B cell (primary cell): ENCODE data around the gene IRAK2. TPM values are rescaled to one million over a fixed set of nuclear protein-coding genes. Genes with fewer than 3 reads are reported as not detected.
"Not testable (repeated sequence)": the region's sequence is repeated elsewhere in the genome, so short reads cannot be mapped to it uniquely, and the experiment has no call there.

Experiments used
- ATAC-seq: fragments of 200-7000 bp; cut with Tn5 transposase; one replicate; pipeline ENCODE4 v1.10.0; 2021; ENCODE audit warnings: low read depth, mild to moderate bottlenecking, moderate number of reproducible peaks, moderate library complexity
- CTCF ChIA-PET: fragments of 350-600 bp; sonication (Branson Sonifier 250); formaldehyde crosslinking; loops from one replicate; lab custom pipeline; 2021; ENCODE audit warnings: antibody characterized with exemption, inconsistent platforms; lab: Charles Lee
- POLR2A ChIA-PET: fragments of 350-600 bp; sonication (Branson Sonifier 250); formaldehyde crosslinking; loops from one replicate; lab custom pipeline; 2021; ENCODE audit warnings: antibody characterized with exemption; lab: Charles Lee
- DNase-seq: peaks from one replicate; pipeline ENCODE4 v3.0.0; 2013
- H2AFZ ChIP-seq: 2 replicates; pipeline ENCODE4 v1.6.1; 2012; ENCODE audit warnings: mild to moderate bottlenecking, low read depth, low read length; ENCODE audit not compliant: insufficient read depth, poor library complexity, severe bottlenecking
- H3K27ac ChIP-seq, 2 donors: 1 replicate in 1 of 2; 2 replicates in 1 of 2; pipeline ENCODE4 v1.5.1; 2012 to 2013; ENCODE audit warnings: low read length in 2 of 2, mild to moderate bottlenecking in 2 of 2, moderate library complexity in 1 of 2
- H3K27me3 ChIP-seq, 4 experiments: fragments of 200-600 bp in 1 of 4; sonication (generic) in 1 of 4; replicated peaks in 1 of 4; 1 replicate in 2 of 4; 2 replicates in 2 of 4; pipeline versions ENCODE4 v1.6.1 to v1.7.0; 2013 to 2016; ENCODE audit warnings: low read length in 3 of 4, mild to moderate bottlenecking in 2 of 4, mixed read lengths in 1 of 4, moderate library complexity in 1 of 4; ENCODE audit not compliant: insufficient read depth in 4 of 4, control insufficient read depth in 3 of 4; ENCODE audit errors: control extremely low read depth in 1 of 4
- H3K36me3 ChIP-seq, 2 experiments: replicated peaks in 1 of 2; 1 replicate in 1 of 2; 2 replicates in 1 of 2; pipeline versions ENCODE4 v1.6.1 to v1.7.1; 2013; ENCODE audit warnings: low read length in 1 of 2; ENCODE audit not compliant: insufficient read depth in 2 of 2, control insufficient read depth in 1 of 2; ENCODE audit errors: control extremely low read depth in 1 of 2, extremely low read depth in 1 of 2
- H3K4me1 ChIP-seq, 2 donors: fragments of 200-600 bp in 1 of 2; sonication (generic) in 1 of 2; 1 replicate in 1 of 2; 2 replicates in 1 of 2; pipeline versions ENCODE4 v1.5.1 to v1.6.1; 2013 to 2017; ENCODE audit warnings: low read length in 2 of 2; ENCODE audit not compliant: control insufficient read depth in 2 of 2, insufficient read depth in 2 of 2
- H3K4me2 ChIP-seq: replicated peaks from 2 replicates; pipeline ENCODE3; 2012; ENCODE audit warnings: mild to moderate bottlenecking, low read depth, low read length; ENCODE audit not compliant: poor library complexity, severe bottlenecking
- H3K4me3 ChIP-seq, 5 experiments: fragments of 200-600 bp in 1 of 5; sonication (generic) in 1 of 5; 1 replicate in 3 of 5; 2 replicates in 2 of 5; pipeline versions ENCODE4 v1.5.1 to v1.7.0; 2011 to 2016; ENCODE audit warnings: low read length in 4 of 5, mild to moderate bottlenecking in 4 of 5, low read depth in 2 of 5, control low read depth in 1 of 5, moderate library complexity in 1 of 5; ENCODE audit not compliant: insufficient read depth in 1 of 5; ENCODE audit errors: control extremely low read depth in 1 of 5, extremely low read depth in 1 of 5
- H3K79me2 ChIP-seq: fragments of 200-600 bp; sonication (generic); one replicate; pipeline ENCODE4 v1.6.0; 2016; ENCODE audit warnings: low read length; ENCODE audit not compliant: control insufficient read depth, insufficient read depth
- H3K9ac ChIP-seq: fragments of 200-600 bp; sonication (generic); 2 replicates; pipeline ENCODE4 v1.6.1; 2017; ENCODE audit warnings: mild to moderate bottlenecking, low read length, moderate library complexity
- H3K9me3 ChIP-seq, 3 donors: one replicate each; pipeline versions ENCODE4 v1.6.1 to v1.7.1; 2013; ENCODE audit warnings: low read length in 2 of 3; ENCODE audit not compliant: control insufficient read depth in 2 of 3, insufficient read depth in 1 of 3; ENCODE audit errors: control extremely low read depth in 1 of 3
- H4K20me1 ChIP-seq: 2 replicates; pipeline ENCODE4 v1.6.0; 2012; ENCODE audit warnings: mild to moderate bottlenecking, low read length; ENCODE audit not compliant: insufficient read depth, control insufficient read depth, poor library complexity, severe bottlenecking
- H3K27ac Mint-ChIP-seq: one replicate; pipeline ENCODE4 v1.8.0; 2021; ENCODE audit warnings: mixed read lengths
- H3K27me3 Mint-ChIP-seq: one replicate; pipeline ENCODE4 v1.8.0; 2021; ENCODE audit warnings: mixed read lengths
- H3K4me1 Mint-ChIP-seq: one replicate; pipeline ENCODE4 v1.8.0; 2021; ENCODE audit warnings: mixed read lengths
- H3K4me3 Mint-ChIP-seq: one replicate; pipeline ENCODE4 v1.8.0; 2021; ENCODE audit warnings: mixed read lengths
- H3K9me3 Mint-ChIP-seq: one replicate; pipeline ENCODE4 v1.8.0; 2022; ENCODE audit warnings: mixed read lengths; ENCODE audit not compliant: insufficient read depth
- EZH2 ChIP-seq: IDR thresholded peaks from 2 replicates; pipeline ENCODE4 v1.6.1; 2012; ENCODE audit warnings: borderline replicate concordance, low read depth, mild to moderate bottlenecking, moderate library complexity, low read length; ENCODE audit not compliant: insufficient read depth, poor library complexity, severe bottlenecking
- WGBS: methylation state at CpG from one replicate; pipeline ENCODE4 v1.1.5; 2013; ENCODE audit warnings: missing lambda C conversion rate; ENCODE audit not compliant: insufficient coverage; 5-methylcytosine and 5-hydroxymethylcytosine counted together
- intact Hi-C: fragments of 100-400 bp; cut with micrococcal nuclease; formaldehyde crosslinking; loops from one replicate; pipeline ENCODE4 v1.10.0; 2022
- polyA plus RNA-seq: library from polyadenylated mRNA; depleted of rRNA; stranded (reverse); fragments of >200 nt; gene quantifications from 2 replicates; pipeline ENCODE4 v1.2.3, GENCODE V29; 2012
- total RNA-seq, 2 donors: library from RNA; stranded (reverse); fragments of 120-200 nt in 1 of 2; gene quantifications; 1 replicate in 1 of 2; 2 replicates in 1 of 2; pipeline versions ENCODE4 v1.2.3 to v1.2.4, GENCODE V29; 2013 to 2022
- TF ChIP-seq, protein P1 (sequence below): fragments of 200-600 bp; IDR thresholded peaks from one replicate; pipeline ENCODE4 v1.8.0; 2022; ENCODE audit warnings: antibody characterized with exemption, mild to moderate bottlenecking

The IRAK2 gene
- total and polyA plus RNA-seq, 2 donors (not counting 1 experiment from before 2014, with no cell fraction given): 11.8 to 23.2 TPM

DNA sequence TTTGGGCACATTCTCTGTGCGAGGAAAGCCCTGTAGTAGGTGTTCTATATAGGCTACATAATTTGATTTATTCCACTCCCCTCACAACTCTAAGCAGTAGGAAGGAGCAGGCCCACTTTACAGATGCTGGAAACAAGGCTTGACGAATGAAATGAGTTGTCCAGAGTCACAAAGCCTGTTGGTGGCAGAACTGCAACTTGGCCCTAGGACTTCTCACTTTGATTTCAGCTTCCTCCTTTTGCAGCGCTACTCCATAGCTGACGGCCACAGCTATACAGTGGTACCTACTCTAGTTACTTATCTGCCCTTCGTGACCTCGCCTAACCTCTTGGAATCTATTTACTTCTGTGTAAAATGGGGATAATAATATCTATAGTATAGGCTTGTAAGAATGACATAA, 2.5 kb upstream of the IRAK2 start:
- H3K27me3 Mint-ChIP-seq: no peaks in the 10 kb centered on the region
- no peak overlapping the region for H3K27ac ChIP-seq
- H3K79me2 ChIP-seq: peaks cover 26% of the 10 kb centered on the region
- no peaks in the 10 kb centered on the region for H3K36me3 ChIP-seq
- no peak overlapping the region for H3K27ac Mint-ChIP-seq
- TF ChIP-seq, protein P1, sequence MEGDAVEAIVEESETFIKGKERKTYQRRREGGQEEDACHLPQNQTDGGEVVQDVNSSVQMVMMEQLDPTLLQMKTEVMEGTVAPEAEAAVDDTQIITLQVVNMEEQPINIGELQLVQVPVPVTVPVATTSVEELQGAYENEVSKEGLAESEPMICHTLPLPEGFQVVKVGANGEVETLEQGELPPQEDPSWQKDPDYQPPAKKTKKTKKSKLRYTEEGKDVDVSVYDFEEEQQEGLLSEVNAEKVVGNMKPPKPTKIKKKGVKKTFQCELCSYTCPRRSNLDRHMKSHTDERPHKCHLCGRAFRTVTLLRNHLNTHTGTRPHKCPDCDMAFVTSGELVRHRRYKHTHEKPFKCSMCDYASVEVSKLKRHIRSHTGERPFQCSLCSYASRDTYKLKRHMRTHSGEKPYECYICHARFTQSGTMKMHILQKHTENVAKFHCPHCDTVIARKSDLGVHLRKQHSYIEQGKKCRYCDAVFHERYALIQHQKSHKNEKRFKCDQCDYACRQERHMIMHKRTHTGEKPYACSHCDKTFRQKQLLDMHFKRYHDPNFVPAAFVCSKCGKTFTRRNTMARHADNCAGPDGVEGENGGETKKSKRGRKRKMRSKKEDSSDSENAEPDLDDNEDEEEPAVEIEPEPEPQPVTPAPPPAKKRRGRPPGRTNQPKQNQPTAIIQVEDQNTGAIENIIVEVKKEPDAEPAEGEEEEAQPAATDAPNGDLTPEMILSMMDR: no peak
- TF ChIP-seq EZH2: no peak
- POLR2A ChIA-PET: no interaction called here
- H3K4me3 Mint-ChIP-seq: no peak overlapping the region
- no peak overlapping the region for H2AFZ ChIP-seq
- DNase-seq (peak; percentile 44), ATAC-seq (no peak)
- WGBS: 63% methylated on average over 1 of the region's 6 CpGs
- H3K4me3 ChIP-seq: no peak overlapping the region
- intact Hi-C loops: no loop called here
- no peaks in the 10 kb centered on the region for H3K9me3 ChIP-seq
- CTCF ChIA-PET: interaction anchor here (0.6 to 7.9 kb wide), 8 partner anchors 11 to 229 kb away, joined by 3 to 59 read pairs (median 4); partner anchors contain the start of gene CRELD1
- peaks cover 22% of the 10 kb centered on the region for H3K4me1 Mint-ChIP-seq
- no peaks in the 10 kb centered on the region for H4K20me1 ChIP-seq
- no peaks in the 10 kb centered on the region for H3K27me3 ChIP-seq
- H3K9ac ChIP-seq: no peak overlapping the region
- H3K4me1 ChIP-seq: peaks cover 12 to 30% of the 10 kb centered on the region in 2 donors
- H3K9me3 Mint-ChIP-seq: no peaks in the 10 kb centered on the region
- H3K4me2 ChIP-seq: peak overlapping the region; percentile 22

DNA sequence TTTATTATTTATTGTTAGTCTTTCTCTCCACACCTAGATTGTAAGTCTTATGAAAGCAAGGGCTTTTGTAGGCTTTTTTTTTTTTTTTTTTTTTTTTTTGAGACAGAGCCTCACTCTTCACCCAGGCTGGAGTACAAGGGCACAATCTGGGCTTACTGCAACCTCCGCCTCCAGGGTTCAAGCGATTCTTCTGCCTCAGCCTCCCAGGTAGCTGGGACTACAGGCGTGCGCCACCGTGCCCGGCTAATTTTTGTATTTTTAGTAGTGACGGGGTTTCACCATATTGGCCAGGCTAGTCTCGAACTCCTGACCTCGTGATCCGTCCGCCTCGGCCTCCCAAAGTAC, 546 bp upstream of the IRAK2 start:
- not testable (repeated sequence) for H3K27ac Mint-ChIP-seq, H3K36me3 ChIP-seq, ATAC-seq, H3K9me3 Mint-ChIP-seq, H3K27me3 Mint-ChIP-seq, H3K27ac ChIP-seq, DNase-seq, H4K20me1 ChIP-seq, H3K27me3 ChIP-seq
- Mint-ChIP-seq H3K4me3 (peak overlapping the region; percentile 91), H3K4me1 (peaks cover 34% of the 10 kb centered on the region)
- Histone ChIP-seq H3K4me1 (peaks cover 15 to 44% of the 10 kb centered on the region in 2 donors), H3K4me2 (peak overlapping the region; percentile 91), H3K79me2 (peaks cover 43% of the 10 kb centered on the region), H2AFZ (peak overlapping the region; percentile 93), H3K9ac (peak overlapping the region; percentile 92), H3K9me3 (peaks cover 0 to 12% (median 8%) of the 10 kb centered on the region in 3 donors), H3K4me3 (peak overlapping the region in 4 of 5 experiments; percentile 80 to 95 (median 88))
- CTCF ChIA-PET: interaction anchor here (0.7 to 7.9 kb wide), 12 partner anchors 14 to 98 kb away, joined by 3 to 59 read pairs (median 4); partner anchors contain the start of genes TATDN2 and VHL
- POLR2A ChIA-PET: interaction anchor here (0.6 to 1.5 kb wide), 5 partner anchors 12 to 59 kb away, joined by 3 to 4 read pairs (median 4); partner anchors contain the start of gene VHL
- intact Hi-C loops: loop anchor here (1.0 to 2.0 kb wide), 6 partner anchors 17 to 85 kb away; partner anchors contain the start of genes BRK1 and TATDN2
- WGBS: 75% methylated on average over 12 of the region's 12 CpGs
